Trophoblast cell (in vitro differentiated cells and primary cell): ENCODE measurements around the gene AIFM3. TPM values are rescaled to one million over a fixed set of nuclear protein-coding genes. Genes with fewer than 3 reads are reported as not detected.

Experiments used
- DNase-seq, 2 donors: peaks; one replicate each; pipeline ENCODE4 v3.0.0-alpha.2; 2016
- H2AFZ ChIP-seq: 2 replicates; pipeline ENCODE4 v1.6.1; 2013; ENCODE audit warnings: low read length, moderate library complexity, mild to moderate bottlenecking; ENCODE audit not compliant: insufficient read depth, poor library complexity
- H2AK5ac ChIP-seq: 2 replicates; pipeline ENCODE4 v1.6.1; 2013; ENCODE audit warnings: mild to moderate bottlenecking, low read length
- H2BK120ac ChIP-seq: 2 replicates; pipeline ENCODE4 v1.6.1; 2013; ENCODE audit warnings: low read length, mild to moderate bottlenecking, moderate library complexity; ENCODE audit not compliant: insufficient read depth, poor library complexity
- H2BK12ac ChIP-seq: 2 replicates; pipeline ENCODE4 v1.6.1; 2013; ENCODE audit warnings: mild to moderate bottlenecking, low read length, moderate library complexity
- H2BK5ac ChIP-seq: 2 replicates; pipeline ENCODE4 v1.6.1; 2013; ENCODE audit warnings: low read length, low read depth, moderate library complexity, mild to moderate bottlenecking; ENCODE audit not compliant: poor library complexity
- H3K14ac ChIP-seq: 2 replicates; pipeline ENCODE4 v1.6.1; 2013; ENCODE audit warnings: mild to moderate bottlenecking, low read length
- H3K18ac ChIP-seq: 2 replicates; pipeline ENCODE4 v1.6.1; 2013; ENCODE audit warnings: mild to moderate bottlenecking, low read length
- H3K23ac ChIP-seq: 2 replicates; pipeline ENCODE4 v1.6.1; 2013; ENCODE audit warnings: low read length
- H3K27ac ChIP-seq: 2 replicates; pipeline ENCODE4 v1.5.1; 2013; ENCODE audit warnings: low read depth, mild to moderate bottlenecking, inconsistent platforms, low read length, moderate library complexity
- H3K27me3 ChIP-seq: 2 replicates; pipeline ENCODE4 v1.6.1; 2013; ENCODE audit warnings: inconsistent platforms, mild to moderate bottlenecking, low read length, moderate library complexity; ENCODE audit not compliant: insufficient read depth
- H3K36me3 ChIP-seq, 2 experiments: 1 replicate in 1 of 2; 2 replicates in 1 of 2; pipeline ENCODE4 v1.6.1; 2013; ENCODE audit warnings: low read length in 2 of 2, mild to moderate bottlenecking in 2 of 2, moderate library complexity in 1 of 2; ENCODE audit not compliant: insufficient read depth in 2 of 2, control insufficient read depth in 1 of 2
- H3K4ac ChIP-seq: 2 replicates; pipeline ENCODE4 v1.6.1; 2013; ENCODE audit warnings: low read depth, mild to moderate bottlenecking, low read length, moderate library complexity
- H3K4me1 ChIP-seq, 2 experiments: 1 replicate in 1 of 2; 2 replicates in 1 of 2; pipeline ENCODE4 v1.6.1; 2013; ENCODE audit warnings: low read length in 2 of 2, mild to moderate bottlenecking in 2 of 2, moderate library complexity in 1 of 2; ENCODE audit not compliant: insufficient read depth in 2 of 2, control insufficient read depth in 1 of 2
- H3K4me2 ChIP-seq: 2 replicates; pipeline ENCODE4 v1.6.1; 2013; ENCODE audit warnings: inconsistent platforms, mild to moderate bottlenecking, low read length, moderate library complexity
- H3K4me3 ChIP-seq: 2 replicates; pipeline ENCODE4 v1.5.1; 2013; ENCODE audit warnings: mild to moderate bottlenecking, low read depth, low read length, inconsistent platforms
- H3K79me1 ChIP-seq: one replicate; pipeline ENCODE4 v1.6.1; 2013; ENCODE audit warnings: low read length
- H3K79me2 ChIP-seq: 2 replicates; pipeline ENCODE4 v1.6.1; 2013; ENCODE audit warnings: low read length, mild to moderate bottlenecking; ENCODE audit not compliant: control insufficient read depth, insufficient read depth, poor library complexity
- H3K9ac ChIP-seq: 2 replicates; pipeline ENCODE4 v1.6.1; 2013; ENCODE audit warnings: mild to moderate bottlenecking, low read length
- H3K9me3 ChIP-seq: 2 replicates; pipeline ENCODE4 v1.6.1; 2013; ENCODE audit warnings: low read depth, mild to moderate bottlenecking, control low read depth, inconsistent platforms, low read length; ENCODE audit not compliant: insufficient read depth
- H4K12ac ChIP-seq: 2 replicates; pipeline ENCODE4 v1.6.1; 2013; ENCODE audit warnings: low read depth, mild to moderate bottlenecking, low read length, moderate library complexity
- H4K8ac ChIP-seq: 2 replicates; pipeline ENCODE4 v1.6.1; 2013; ENCODE audit warnings: low read depth, mild to moderate bottlenecking, low read length, moderate library complexity
- H4K91ac ChIP-seq: one replicate; pipeline ENCODE4 v1.6.1; 2013; ENCODE audit warnings: low read depth, mild to moderate bottlenecking, low read length, moderate library complexity
- WGBS: extraction: QIAGEN DNeasy Blood & Tissue Kit; methylation state at CpG from one replicate; pipeline ENCODE4 v1.1.7; 2013; ENCODE audit warnings: missing lambda C conversion rate; ENCODE audit not compliant: insufficient read length, insufficient coverage; ENCODE audit errors: extremely low coverage; 5-methylcytosine and 5-hydroxymethylcytosine counted together
- polyA plus RNA-seq: library from polyadenylated mRNA; stranded (reverse); fragments of 200-250 nt; gene quantifications from 2 replicates; pipeline ENCODE4 v1.2.3, GENCODE V29; 2013

The AIFM3 gene, protein sequence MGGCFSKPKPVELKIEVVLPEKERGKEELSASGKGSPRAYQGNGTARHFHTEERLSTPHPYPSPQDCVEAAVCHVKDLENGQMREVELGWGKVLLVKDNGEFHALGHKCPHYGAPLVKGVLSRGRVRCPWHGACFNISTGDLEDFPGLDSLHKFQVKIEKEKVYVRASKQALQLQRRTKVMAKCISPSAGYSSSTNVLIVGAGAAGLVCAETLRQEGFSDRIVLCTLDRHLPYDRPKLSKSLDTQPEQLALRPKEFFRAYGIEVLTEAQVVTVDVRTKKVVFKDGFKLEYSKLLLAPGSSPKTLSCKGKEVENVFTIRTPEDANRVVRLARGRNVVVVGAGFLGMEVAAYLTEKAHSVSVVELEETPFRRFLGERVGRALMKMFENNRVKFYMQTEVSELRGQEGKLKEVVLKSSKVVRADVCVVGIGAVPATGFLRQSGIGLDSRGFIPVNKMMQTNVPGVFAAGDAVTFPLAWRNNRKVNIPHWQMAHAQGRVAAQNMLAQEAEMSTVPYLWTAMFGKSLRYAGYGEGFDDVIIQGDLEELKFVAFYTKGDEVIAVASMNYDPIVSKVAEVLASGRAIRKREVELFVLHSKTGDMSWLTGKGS
- polyA plus RNA-seq: 0.31 and 0.49 TPM in 2 replicates

DNA sequence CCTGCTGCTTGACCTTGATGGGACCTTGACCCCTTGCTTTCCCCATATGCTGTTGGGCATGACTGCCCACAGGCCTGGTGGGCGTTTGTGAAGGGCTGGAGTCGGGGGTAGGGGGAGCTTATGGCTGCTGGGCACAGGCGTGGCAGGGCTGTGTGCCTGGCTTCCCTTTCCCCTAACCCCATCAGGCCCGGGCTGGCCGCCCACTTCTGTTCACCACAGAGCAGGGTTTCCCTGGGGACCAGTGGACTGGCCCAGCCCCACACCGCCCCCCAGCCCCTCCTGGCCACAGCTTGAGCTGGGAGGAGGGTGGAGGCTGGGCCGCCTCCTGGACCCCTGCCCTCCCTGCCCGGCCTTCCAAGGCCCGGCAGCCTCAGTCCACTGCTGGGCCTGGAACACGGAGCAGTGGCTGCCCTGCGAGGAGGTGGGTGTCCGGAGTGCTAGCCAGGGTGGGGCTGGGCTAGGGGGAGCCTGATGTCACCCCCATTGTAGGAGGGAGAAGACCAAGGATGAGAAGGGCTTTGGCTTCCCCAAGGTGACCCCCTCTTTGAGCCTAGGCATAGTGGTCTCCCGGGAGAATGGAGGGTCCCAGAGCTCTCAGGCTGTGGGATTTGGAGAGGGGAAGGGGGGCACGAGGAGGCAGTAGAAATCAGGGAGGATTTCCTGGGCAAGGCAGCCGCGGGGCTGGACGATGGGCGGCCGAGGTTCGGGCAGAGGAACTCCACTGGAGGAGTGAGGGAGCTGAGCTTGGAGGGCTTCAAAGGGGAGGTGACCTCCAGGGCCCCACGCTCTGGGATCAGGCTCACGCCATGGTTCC is at the start of gene AIFM3:
Gene AIFM3, plus strand, starts transcription at position 373 of the 814 bp plus-strand sequence. CDS start 690 bp downstream, outside the sequence.
- Histone ChIP-seq H3K36me3 (no peaks in the 10 kb centered on the region), H3K14ac (no peak within 1 kb of the TSS), H4K91ac (no peak within 1 kb of the TSS), H2BK5ac (no peak within 1 kb of the TSS), H3K23ac (no peak within 1 kb of the TSS), H3K4me3 (no peak within 1 kb of the TSS), H3K18ac (no peak within 1 kb of the TSS), H3K4me1 (no peaks in the 10 kb centered on the region), H3K79me1 (no peaks in the 10 kb centered on the region), H3K9ac (no peak within 1 kb of the TSS), H2BK12ac (no peak within 1 kb of the TSS), H2AK5ac (no peak within 1 kb of the TSS), H3K27ac (no peak within 1 kb of the TSS), H3K79me2 (no peaks in the 10 kb centered on the region), H3K4ac (no peak within 1 kb of the TSS), H2BK120ac (no peak within 1 kb of the TSS), H3K4me2 (no peak within 1 kb of the TSS), H4K8ac (no peak within 1 kb of the TSS), H2AFZ (no peak within 1 kb of the TSS), H3K9me3 (peaks cover 2% of the 10 kb centered on the region), H3K27me3 (peaks cover 24% of the 10 kb centered on the region), H4K12ac (no peak within 1 kb of the TSS)
- WGBS: no CpG with 5 or more reads among the region's 22 CpGs
- DNase-seq: no peak

GRCh38 chr22:20918663-20919218 is 48.3 kb upstream of the AIFM3 start:
- Histone ChIP-seq H3K4me1 (peaks cover 2 to 5% of the 10 kb centered on the region in 2 experiments), H2AK5ac (no peak overlapping the region), H3K27me3 (no peaks in the 10 kb centered on the region), H3K79me2 (peaks cover 23% of the 10 kb centered on the region), H3K9me3 (no peaks in the 10 kb centered on the region), H4K12ac (no peak overlapping the region), H3K18ac (no peak overlapping the region), H3K27ac (no peak overlapping the region), H3K4me2 (peak overlapping the region; percentile 67), H2BK120ac (no peak overlapping the region), H2AFZ (no peak overlapping the region), H3K14ac (no peak overlapping the region), H2BK12ac (no peak overlapping the region), H2BK5ac (no peak overlapping the region), H3K9ac (no peak overlapping the region), H3K79me1 (peaks cover 12% of the 10 kb centered on the region), H4K8ac (no peak overlapping the region), H3K4ac (peak overlapping the region; percentile 95), H4K91ac (no peak overlapping the region), H3K4me3 (peak overlapping the region; percentile 71), H3K36me3 (peaks cover 0 to 3% of the 10 kb centered on the region in 2 experiments), H3K23ac (no peak overlapping the region)
- DNase-seq: peak in 1 of 2 donors; percentile 24
- no CpG with 5 or more reads among the region's 19 CpGs for WGBS

- DNase-seq: peak in 1 of 2 donors; percentile 43
- H2BK120ac ChIP-seq: no peak overlapping the region
- H2BK5ac ChIP-seq: no peak overlapping the region
- H2AFZ ChIP-seq: no peak overlapping the region
- no peak overlapping the region for H4K8ac ChIP-seq
- no peak overlapping the region for H2BK12ac ChIP-seq
- no peak overlapping the region for H3K23ac ChIP-seq
- peaks cover 0 to 4% of the 10 kb centered on the region in 2 experiments for H3K36me3 ChIP-seq
- H3K79me1 ChIP-seq: peaks cover 12% of the 10 kb centered on the region
- H3K18ac ChIP-seq: no peak overlapping the region
- WGBS: no CpG with 5 or more reads among the region's 4 CpGs
- H4K91ac ChIP-seq: no peak overlapping the region
- peaks cover 2 to 5% of the 10 kb centered on the region in 2 experiments for H3K4me1 ChIP-seq
- peak overlapping the region; percentile 62 for H3K4me2 ChIP-seq
- no peak overlapping the region for H4K12ac ChIP-seq
- no peaks in the 10 kb centered on the region for H3K9me3 ChIP-seq
- H3K27me3 ChIP-seq: no peaks in the 10 kb centered on the region
- H3K4ac ChIP-seq: peak overlapping the region; percentile 64
- H3K4me3 ChIP-seq: no peak overlapping the region
- H3K14ac ChIP-seq: no peak overlapping the region
- no peak overlapping the region for H2AK5ac ChIP-seq
- no peak overlapping the region for H3K27ac ChIP-seq
- peaks cover 30% of the 10 kb centered on the region for H3K79me2 ChIP-seq
- no peak overlapping the region for H3K9ac ChIP-seq
Observed at GRCh38 chr22:20919718-20920117, 47.3 kb upstream of the AIFM3 start.

GRCh38 chr22:20920881-20921203 is 46.2 kb upstream of the AIFM3 start:
- Histone ChIP-seq H3K79me2 (peaks cover 33% of the 10 kb centered on the region), H3K9me3 (no peaks in the 10 kb centered on the region), H3K79me1 (peaks cover 12% of the 10 kb centered on the region), H3K36me3 (peaks cover 0 to 7% of the 10 kb centered on the region in 2 experiments), H3K27me3 (no peaks in the 10 kb centered on the region), H3K27ac (no peak overlapping the region), H3K23ac (no peak overlapping the region), H2BK12ac (no peak overlapping the region), H4K91ac (no peak overlapping the region), H2BK5ac (no peak overlapping the region), H3K4me2 (no peak overlapping the region), H3K4me3 (no peak overlapping the region), H4K8ac (no peak overlapping the region), H3K4ac (peak overlapping the region; percentile 9), H2AK5ac (no peak overlapping the region), H2AFZ (no peak overlapping the region), H3K14ac (no peak overlapping the region), H3K18ac (no peak overlapping the region), H3K9ac (no peak overlapping the region), H2BK120ac (no peak overlapping the region), H4K12ac (no peak overlapping the region), H3K4me1 (peaks cover 2 to 5% of the 10 kb centered on the region in 2 experiments)
- DNase-seq: peak in 1 of 2 donors; percentile 22
- WGBS: no CpG with 5 or more reads among the region's 3 CpGs
